Activated CD8-positive, alpha-beta memory T cell treated with anti-CD3 and anti-CD28 coated beads for 36 hours (primary cell): ENCODE measurements around the gene KCNN3. TPM values are rescaled to one million over a fixed set of nuclear protein-coding genes. Genes with fewer than 3 reads are reported as not detected.

Experiments
- CTCF ChIA-PET: fragments of 350-600 bp; sonication (Branson Sonifier 250); formaldehyde crosslinking; loops from one replicate; lab custom pipeline; 2021; ENCODE audit warnings: antibody characterized with exemption; lab: Charles Lee
- POLR2A ChIA-PET: fragments of 350-600 bp; sonication (Branson Sonifier 250); formaldehyde crosslinking; loops from one replicate; lab custom pipeline; 2021; ENCODE audit warnings: antibody characterized with exemption; lab: Charles Lee
- total RNA-seq, 2 experiments: library from RNA; stranded (reverse); gene quantifications; one replicate each; pipeline ENCODE4 v1.2.3, GENCODE V29; 2021

The KCNN3 gene
- total RNA-seq, 2 experiments from 2014 or later = 0.10 to 0.30 TPM

DNA sequence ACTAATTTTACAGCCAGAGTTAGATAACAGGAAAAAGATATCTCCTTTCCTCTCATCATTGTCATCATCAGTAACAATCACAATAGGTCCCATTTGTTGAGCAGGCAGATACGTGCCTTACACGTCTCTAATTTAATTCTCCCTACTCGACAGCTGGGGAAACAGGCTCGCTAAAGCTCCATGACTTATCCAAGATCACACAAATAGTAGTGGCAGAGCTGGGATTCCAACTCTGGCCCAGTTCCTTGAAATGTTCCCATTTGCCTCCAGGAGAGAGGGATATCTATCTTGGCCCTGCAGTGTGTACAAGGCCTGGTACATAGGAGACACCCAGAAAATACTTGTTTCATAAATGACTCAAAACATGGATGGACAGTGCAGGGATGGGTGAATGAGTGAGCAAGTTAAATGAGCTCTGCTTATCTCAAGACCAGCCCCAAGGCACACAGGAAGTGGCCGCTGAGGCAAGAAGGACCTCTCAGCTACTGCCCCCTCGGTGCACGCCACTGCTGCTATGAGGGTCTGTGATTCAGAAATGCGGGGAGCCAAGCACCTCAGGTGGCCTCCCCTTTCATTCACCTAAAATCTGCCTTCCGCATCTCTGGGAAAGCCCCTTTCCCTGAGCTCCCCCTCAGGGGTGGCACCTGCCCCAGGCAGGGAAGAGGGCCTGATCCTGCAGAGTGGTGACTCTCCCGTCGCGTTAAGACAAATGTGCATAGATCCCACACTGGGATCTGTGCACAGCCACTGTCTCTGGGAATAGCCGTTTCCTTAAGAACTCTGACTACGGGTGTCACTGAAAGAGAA, 3.6 kb downstream of the KCNN3 start:
- ChIA-PET POLR2A (interaction anchor here (0.8 kb wide), 1 partner anchor 16 kb away, joined by 3 read pairs; no protein-coding TSS in a partner anchor), CTCF (interaction anchor here (0.5 to 2.0 kb wide), 8 partner anchors 9 to 259 kb away, joined by 3 to 5 read pairs (median 4); no protein-coding TSS in a partner anchor)

DNA sequence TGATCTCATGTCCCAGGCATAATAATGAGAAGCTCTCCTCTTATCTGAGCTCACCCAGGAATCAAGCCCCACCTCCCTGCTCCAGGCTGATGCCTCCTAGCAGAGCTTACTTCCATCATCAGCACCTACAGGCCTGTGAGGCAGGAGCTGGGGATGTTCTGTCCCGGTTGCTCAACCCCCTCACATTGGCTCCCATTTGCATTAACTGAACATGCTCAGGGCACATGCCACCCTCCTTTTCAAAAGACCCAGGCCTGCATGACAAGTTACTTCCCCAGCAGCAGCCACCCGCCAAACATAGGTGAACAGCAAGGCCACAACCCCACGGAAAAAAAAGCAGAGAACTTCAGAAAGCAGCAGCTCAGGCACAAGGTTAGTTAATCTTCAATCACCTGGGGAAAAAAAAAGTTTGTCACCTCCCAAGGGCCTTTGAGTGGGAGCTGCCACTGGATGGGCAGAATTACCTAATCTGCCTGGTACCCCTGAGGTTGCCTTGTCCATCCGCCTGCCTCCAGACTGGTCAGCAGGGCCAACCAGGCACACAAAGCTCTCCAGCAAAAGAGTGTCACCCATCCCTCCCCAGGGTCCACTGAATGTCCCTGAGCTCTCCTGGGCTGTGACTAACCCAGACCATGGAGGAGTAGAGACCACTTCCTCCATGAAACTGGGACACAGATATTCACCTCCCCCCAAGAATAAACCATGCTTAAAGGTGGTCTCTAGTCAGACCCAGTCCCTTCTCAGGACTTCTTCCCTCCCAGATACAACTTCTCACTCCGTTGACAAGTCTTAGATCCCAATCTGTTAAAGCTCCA, 4.4 kb downstream of the KCNN3 start:
- ChIA-PET CTCF (interaction anchor here (0.5 to 2.0 kb wide), 6 partner anchors 10 to 260 kb away, joined by 3 to 5 read pairs (median 4); no protein-coding TSS in a partner anchor), POLR2A (interaction anchor here (0.8 kb wide), 1 partner anchor 15 kb away, joined by 3 read pairs; no protein-coding TSS in a partner anchor)

DNA sequence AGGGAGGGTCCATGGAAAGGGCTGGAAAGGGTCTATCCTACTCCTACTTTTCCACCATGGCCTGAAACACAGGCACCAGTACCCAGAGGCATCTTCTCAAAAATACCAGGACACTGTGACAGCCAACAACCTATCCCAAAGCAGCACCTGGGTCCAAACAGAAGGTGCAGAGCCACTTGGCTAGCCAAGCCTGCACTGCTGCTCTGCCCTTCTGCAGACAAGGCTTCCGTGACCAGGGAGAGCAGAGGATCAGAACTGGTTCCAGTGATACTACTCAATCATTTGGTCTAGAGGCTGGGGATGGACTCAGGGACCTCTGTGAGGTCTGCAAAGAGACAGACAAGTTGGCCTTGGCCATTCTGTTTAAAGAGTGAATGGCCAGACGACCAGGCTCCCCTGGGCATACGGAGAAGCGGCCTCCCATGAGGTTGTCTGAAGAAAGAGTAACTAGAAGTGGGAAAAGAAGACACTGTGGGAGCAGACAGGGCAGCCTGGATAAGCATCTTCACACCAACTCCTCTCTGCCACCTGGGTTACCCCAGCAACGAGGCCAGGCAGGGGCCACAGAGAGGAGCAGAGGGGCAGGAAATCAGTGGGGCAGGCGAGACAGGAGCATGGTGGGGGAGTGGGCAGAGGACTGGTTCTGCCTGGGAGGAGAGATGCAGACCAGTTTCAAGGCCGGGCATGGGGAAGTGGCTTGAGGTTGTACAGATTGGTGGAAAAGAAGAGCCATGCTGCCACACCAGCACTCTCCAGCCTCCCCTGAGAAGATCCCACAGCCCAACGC, 5.7 kb downstream of the KCNN3 start:
- CTCF ChIA-PET = interaction anchor here (0.6 kb wide), 1 partner anchor 10 kb away, joined by 3 read pairs; no protein-coding TSS in a partner anchor
- POLR2A ChIA-PET = no interaction called here

DNA sequence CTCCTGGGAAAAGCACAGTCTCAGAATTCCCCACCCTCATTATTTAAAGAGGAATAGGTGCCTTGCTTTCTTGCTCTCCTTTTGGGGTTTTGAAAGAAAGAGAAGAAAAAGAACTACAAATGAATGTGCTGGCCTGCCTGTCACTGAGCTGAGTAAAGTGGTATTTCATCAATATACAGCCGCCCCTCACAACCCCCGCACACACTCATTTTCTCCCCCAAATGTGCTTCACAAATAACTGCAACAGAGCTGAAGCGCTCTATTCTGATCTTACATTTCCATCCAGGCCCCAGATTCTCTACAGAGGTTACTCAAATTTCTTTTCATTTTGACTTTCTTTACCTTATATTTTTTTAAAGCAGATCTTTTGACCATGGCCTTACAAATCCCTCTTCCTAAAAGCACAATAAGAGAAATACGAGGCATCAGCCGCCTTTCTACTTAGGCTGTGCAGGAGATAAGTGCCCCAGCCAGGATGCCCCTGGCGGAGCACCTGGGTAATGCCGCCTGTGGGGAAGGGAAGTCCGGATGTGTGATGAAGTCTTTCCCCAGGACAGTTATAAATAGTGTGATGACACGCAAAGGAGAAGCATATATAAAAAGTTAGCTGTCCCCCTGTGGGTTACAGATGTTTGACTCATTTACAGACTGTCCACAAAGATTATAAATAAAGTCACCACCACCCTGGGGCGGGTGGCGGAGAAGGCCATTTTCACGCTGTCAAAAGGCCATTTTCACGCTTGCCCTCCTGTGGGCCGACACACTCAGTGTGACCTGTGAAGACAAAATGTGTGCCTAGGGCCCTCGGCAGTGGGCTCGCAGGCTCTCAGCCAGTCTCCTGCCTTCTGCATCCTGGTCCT, 6.5 kb downstream of the KCNN3 start:
- ChIA-PET POLR2A (no interaction called here), CTCF (interaction anchor here (0.6 to 1.7 kb wide), 7 partner anchors 10 to 194 kb away, joined by 3 to 4 read pairs (median 3); no protein-coding TSS in a partner anchor)

DNA sequence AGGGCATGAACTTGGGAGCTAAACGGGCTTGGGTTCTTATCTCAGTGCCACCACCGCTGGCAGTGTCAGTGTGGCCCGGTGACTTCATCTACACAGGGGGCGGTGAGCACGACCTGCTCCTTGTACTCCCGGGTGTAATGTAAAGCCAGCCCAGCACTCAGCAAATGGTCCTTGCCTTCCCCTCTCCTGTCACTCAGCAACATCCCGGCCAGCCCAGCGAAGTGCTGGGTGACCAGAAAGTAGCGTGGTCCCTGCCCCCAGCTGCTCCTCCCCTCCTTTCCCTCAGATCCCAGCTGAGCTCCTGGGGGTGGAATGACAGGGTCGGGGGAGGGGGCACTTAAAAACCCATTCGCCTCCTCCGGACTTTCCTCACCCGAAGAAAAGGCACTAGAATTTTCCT, 7.2 kb downstream of the KCNN3 start:
- ChIA-PET CTCF (interaction anchor here (0.6 to 1.7 kb wide), 6 partner anchors 11 to 193 kb away, joined by 3 to 4 read pairs (median 4); no protein-coding TSS in a partner anchor), POLR2A (no interaction called here)

DNA sequence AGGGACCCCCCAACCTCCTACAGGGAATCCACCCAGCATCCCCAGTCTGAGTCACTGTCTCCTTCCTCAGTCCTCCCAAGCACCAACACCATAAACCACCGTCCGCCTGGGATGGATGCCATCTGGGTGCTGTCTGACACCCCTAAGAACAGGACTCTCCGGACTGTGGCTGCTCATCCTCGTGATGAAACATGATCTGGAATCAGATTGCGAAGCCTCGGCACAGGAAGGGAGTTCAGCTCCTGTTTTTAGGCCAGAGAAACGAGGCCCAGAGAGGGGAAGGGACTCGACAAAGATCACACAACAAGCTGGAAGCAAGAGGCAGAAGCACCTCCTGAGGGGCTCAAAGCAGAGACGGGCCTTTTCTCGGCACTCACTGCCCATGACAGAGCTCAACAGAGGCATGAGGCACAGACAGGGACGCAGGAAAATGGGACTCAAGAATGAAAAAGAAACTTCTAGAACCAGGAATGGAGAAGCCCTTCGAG, 8.4 kb downstream of the KCNN3 start:
- POLR2A ChIA-PET = no interaction called here

DNA sequence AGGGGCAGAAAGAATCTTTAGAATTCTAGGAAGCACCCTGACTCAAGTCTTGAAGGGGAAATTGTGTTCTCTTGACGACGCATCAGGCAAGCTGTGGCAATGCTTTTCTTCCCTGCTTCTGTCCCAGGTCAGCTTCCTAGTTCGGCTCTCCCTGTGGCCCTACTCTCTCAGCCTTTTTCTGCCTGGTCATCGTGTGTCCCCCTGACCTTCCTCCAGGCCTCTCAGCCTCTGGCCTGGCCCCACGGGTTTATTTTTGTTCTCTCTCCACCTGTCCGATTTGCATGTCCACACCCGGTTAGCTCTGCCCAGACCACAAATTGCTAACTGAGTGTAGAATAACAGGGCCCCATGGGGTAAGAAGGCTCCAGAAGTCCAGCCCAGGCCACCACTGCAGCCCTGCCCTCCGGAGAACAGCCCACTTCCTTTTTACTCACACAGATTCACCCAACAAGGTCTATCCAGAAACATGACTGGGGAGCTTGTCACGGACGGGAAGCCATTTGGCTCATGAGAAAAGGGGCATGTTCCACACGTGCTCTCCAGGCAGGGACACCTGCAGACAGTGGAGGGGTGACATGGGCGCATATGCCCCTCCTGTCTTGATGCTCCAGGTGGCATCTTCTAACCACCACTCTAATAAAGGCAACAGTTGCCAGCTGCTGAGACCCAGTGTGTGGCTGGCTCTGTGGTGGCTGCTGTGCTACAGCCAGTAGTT, 9.8 kb downstream of the KCNN3 start:
- CTCF ChIA-PET = interaction anchor here (1.0 kb wide), 1 partner anchor 191 kb away, joined by 3 read pairs; no protein-coding TSS in a partner anchor
- POLR2A ChIA-PET = no interaction called here

More for the DNA sequence above, 8.4 kb downstream of the KCNN3 start:
- CTCF ChIA-PET = interaction anchor here (1.0 kb wide), 1 partner anchor 17 kb away, joined by 3 read pairs; no protein-coding TSS in a partner anchor

DNA sequence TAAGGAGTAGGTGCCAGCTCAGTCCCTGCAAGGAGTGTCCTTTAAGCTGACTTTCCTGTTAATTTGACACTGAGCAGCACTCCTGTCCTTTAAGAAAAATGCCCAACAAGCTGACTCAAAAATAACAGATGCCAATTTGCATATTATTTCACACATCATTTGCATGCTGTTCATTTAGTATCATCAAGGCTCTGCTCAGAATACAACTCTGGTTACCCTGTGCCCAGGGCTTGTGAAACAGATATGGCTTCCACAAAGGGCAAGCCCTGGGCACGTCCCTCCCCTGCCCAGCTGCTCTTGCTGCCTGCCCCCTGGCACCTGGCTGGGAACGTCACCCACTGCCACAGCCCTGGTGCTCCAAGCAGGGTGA, 10.3 kb downstream of the KCNN3 start:
- ChIA-PET POLR2A (no interaction called here), CTCF (interaction anchor here (1.0 kb wide), 1 partner anchor 191 kb away, joined by 3 read pairs; no protein-coding TSS in a partner anchor)

DNA sequence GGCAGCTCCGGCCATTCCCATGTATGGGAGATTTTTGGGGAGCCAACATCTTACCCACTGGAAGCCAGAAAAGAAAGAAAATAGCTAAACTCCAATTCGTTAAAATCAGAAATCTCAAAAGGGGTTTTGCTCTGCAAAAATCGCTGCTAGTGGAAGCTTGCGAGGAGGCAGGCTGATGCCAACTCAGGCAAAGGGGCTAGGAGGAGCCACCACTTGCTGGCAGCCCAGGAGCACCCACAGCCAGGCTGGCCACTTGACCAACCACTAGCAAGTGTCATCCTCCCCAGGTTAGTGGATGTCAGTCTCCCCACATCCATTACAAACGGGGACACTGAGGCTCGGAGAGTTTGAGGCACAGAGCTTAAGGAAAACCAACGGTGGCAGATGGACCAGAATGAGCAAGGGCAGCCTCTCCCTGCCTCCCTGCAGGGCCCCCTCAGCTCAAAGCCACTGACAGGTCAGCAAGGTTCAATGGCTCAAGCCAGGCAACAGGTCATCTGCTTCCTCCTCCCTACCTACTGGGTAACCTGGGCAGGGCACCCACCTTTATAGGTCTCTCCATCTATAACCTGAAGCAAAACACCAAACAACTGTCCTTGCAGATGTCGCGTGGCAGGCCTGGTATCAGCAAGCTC, 10.8 kb downstream of the KCNN3 start:
- CTCF ChIA-PET = interaction anchor here (1.0 kb wide), 1 partner anchor 190 kb away, joined by 3 read pairs; no protein-coding TSS in a partner anchor
- POLR2A ChIA-PET = interaction anchor here (1.0 kb wide), 1 partner anchor 474 kb away, joined by 3 read pairs; no protein-coding TSS in a partner anchor

DNA sequence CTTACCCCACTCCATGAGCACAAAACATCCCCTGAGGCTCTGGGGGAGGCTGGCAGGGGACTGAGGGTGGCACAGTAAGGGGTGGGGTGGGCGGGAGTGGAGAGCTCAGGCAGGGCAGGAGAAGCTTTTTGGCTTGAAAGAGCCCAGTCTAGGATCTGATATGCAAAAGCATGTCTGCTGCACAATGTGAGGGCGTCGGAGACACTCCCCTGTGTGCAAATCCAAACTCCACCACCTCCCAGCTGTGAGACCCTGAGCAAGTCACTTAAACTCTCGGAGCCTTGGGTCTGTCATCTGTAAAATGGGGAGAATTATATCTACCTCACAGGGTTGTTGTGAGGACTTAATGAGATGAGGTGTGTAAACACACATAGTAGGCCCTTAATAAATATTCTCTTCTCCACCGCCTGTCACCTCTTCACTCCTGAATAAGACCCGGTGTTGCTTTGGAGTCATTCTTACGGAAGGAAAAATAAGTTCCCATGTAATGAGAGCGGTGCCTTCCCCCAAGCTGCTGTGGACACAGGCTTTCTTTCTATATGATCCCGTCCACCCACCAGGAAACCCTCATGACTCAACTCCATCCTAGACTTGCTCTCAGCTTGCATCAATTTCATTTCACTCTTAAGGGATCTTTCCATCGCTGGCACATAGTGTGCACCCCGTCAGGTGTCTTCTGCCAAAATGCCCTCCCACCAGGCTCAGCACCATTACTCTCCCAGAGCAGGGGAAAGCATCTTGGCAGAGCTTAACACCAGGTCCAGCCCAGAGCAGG, 12.5 kb downstream of the KCNN3 start:
- POLR2A ChIA-PET = interaction anchor here (0.6 kb wide), 1 partner anchor 195 kb away, joined by 8 read pairs; no protein-coding TSS in a partner anchor
- CTCF ChIA-PET = interaction anchor here (0.5 to 1.2 kb wide), 3 partner anchors 21 to 136 kb away, joined by 3 to 4 read pairs (median 3); no protein-coding TSS in a partner anchor

DNA sequence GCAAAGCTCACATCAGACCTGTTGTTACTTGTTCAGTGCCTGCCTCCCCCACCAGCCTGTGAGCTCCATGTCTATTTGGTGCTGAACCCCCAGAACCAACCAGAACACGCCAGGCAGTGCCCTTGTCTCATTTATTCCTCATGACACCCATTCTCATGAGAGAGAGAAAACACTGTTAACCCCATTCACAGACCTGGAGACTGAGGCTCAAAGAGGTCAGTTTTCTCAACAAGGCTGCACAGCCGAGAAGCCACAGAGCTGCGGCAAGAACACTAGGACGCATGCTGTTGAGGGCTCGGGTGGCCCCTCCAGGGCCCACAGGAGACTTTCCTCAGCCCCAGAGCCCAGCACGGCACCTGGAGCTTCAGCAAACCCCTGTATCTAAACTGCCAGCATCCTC, 13.1 kb downstream of the KCNN3 start:
- ChIA-PET CTCF (no interaction called here), POLR2A (no interaction called here)

DNA sequence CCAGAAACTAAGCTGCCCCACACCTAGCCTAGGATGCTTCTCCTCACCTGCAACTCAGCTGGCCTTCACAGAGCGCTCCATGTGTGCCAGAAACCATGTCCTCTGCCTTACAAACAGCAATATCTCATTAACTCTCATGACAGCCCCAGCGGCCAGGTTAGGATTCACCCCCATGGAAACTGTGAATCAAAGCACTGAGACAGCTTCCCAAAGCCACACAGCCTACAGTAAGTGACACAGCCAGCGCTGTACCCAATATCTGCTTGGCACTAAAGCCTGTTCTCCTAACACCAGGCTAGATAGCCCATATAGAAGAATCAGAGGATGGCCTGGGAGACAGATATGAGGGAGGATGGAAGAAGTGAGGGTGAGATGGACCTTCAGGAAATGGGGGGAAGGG, 13.5 kb downstream of the KCNN3 start:
- POLR2A ChIA-PET = no interaction called here
- CTCF ChIA-PET = interaction anchor here (0.7 kb wide), 1 partner anchor 401 kb away, joined by 3 read pairs; no protein-coding TSS in a partner anchor

DNA sequence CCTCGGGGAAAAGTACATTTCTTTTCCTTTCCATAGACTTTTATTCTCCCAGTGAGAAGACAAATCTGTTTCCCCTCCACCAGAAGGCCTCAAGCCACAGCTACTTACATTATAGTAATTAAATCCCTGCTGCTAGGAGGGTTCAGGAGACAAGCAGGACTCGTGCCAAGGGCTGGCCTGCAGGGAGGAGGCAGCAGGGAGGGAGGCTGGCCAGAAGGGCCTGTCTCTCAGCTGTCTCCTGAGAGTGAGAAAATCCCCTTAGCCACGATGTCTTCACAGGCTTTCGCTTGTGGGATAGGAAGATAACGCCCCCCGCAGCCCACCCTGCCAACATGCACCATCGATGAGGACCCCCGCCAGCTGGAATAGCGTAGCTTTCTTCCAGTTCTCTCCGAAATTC, 14.0 kb downstream of the KCNN3 start:
- CTCF ChIA-PET = interaction anchor here (0.7 kb wide), 1 partner anchor 401 kb away, joined by 3 read pairs; no protein-coding TSS in a partner anchor
- POLR2A ChIA-PET = no interaction called here

DNA sequence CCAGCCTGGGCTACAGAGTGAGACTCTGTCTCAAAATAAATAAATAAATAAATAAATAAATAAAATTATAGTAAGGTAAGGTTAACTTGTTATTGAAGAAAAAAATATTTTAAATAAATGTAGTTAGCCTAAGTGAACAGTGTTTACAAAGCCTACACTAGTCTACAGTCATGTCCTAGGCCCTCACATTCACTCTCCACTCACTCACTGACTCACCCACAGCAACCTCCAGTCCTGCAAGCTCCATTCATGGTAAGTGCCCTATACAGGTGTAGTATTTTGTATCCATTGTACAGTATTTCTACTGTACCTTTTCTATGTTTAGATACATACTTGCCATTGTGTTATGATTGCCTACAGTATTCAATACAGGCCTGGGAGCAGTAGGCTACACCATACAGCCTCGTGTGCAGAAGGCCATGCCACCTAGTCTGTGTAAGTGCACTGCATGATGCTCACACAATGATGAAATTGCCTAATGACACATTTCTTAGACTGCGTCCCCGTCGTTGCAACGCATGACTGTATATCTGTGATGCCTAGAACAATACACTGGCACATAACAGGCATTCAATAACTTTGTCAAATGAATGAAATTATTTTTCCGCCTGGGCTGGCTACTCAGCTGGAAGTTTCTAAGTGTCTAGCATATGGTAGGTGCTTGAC, 14.8 kb downstream of the KCNN3 start:
- ChIA-PET POLR2A (no interaction called here), CTCF (no interaction called here)

DNA sequence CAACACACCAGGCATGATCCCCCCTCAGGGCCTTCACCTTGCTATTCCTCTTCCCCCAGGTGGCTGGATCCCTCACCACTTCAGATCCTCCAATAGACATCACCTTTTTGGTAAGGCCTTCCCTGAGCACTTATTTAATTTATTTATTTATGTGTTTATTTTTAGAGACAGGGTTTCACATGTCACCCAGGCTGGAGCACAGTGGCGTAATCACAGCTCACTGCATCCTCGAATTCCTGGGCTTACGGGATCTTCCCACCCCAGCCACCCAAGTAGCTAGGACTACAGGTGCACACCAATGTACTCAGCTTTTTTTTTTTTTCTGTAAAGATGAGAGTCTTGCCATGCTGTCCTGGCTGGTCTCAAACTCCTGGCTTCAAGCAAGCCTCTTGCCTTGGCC, 17.2 kb downstream of the KCNN3 start:
- ChIA-PET POLR2A (no interaction called here), CTCF (no interaction called here)
